K562 (cell line): ENCODE measurements around the gene ACSL5.

Experiments used
- E2F5 ChIP-seq: sonication (generic); formaldehyde crosslinking; IDR thresholded peaks from 2 replicates; pipeline ENCODE4 v1.8.0; 2022; ENCODE audit warnings: mild to moderate bottlenecking, missing genetic modification reagents
- EHMT2 ChIP-seq: fragments of 450-650 bp; IDR thresholded peaks from 2 replicates; pipeline ENCODE4 v1.6.1; 2018; ENCODE audit warnings: antibody characterized with exemption
- ESRRA ChIP-seq: fragments of 450-650 bp; IDR thresholded peaks from 2 replicates; pipeline ENCODE4 v1.6.1; 2014; ENCODE audit warnings: low read depth, mild to moderate bottlenecking, moderate library complexity, borderline replicate concordance
- FOSL1 ChIP-seq: fragments of 200-800 bp; sonication (Bioruptor generic); conservative IDR thresholded peaks from 2 replicates; pipeline ENCODE4 v1.6.1; 2016; ENCODE audit warnings: missing genetic modification characterization, missing compliant biosample characterization
- FOXJ3 ChIP-seq: sonication (generic); formaldehyde crosslinking; IDR thresholded peaks from 2 replicates; pipeline ENCODE4 v1.4.0; 2020; ENCODE audit warnings: mild to moderate bottlenecking, missing genetic modification reagents
- MCM5 ChIP-seq: fragments of 450-650 bp; IDR thresholded peaks from 2 replicates; pipeline ENCODE4 v1.6.1; 2016; ENCODE audit warnings: low read depth
- RREB1 ChIP-seq: fragments of 250-450 bp; sonication (Bioruptor Pico); IDR thresholded peaks from 2 replicates; pipeline ENCODE4 v1.4.0; 2020
- SAFB2 ChIP-seq: fragments of 200-400 bp; formaldehyde crosslinking; IDR thresholded peaks from 2 replicates; pipeline ENCODE4 v1.6.1; 2018; ENCODE audit warnings: borderline replicate concordance, low read length, low read depth, moderate library complexity; ENCODE audit not compliant: severe bottlenecking
- TBL1XR1 ChIP-seq, 2 experiments: IDR thresholded peaks; 2 replicates each; pipeline ENCODE4 v1.6.1; 2012; ENCODE audit warnings: improper control_type of control experiment in 2 of 2, low read length in 2 of 2, mild to moderate bottlenecking in 1 of 2
- ZNF140 ChIP-seq: fragments of 250-450 bp; sonication (Bioruptor Pico); IDR thresholded peaks from 2 replicates; pipeline ENCODE4 v1.8.0; 2021; ENCODE audit warnings: moderate library complexity, mild to moderate bottlenecking, inconsistent platforms
- ZNF511 ChIP-seq: sonication (generic); formaldehyde crosslinking; IDR thresholded peaks from 2 replicates; pipeline ENCODE4 v1.8.0; 2022; ENCODE audit warnings: mild to moderate bottlenecking, missing genetic modification reagents

- no peak for TF ChIP-seq TBL1XR1 (IDR thresholded peaks at IDR 0.05; ENCODE audit: low read length in 2 of 2)
- no peak for TF ChIP-seq ESRRA
- TF ChIP-seq SAFB2: no peak
- TF ChIP-seq MCM5: no peak
- TF ChIP-seq RREB1: no peak
- no peak for TF ChIP-seq FOSL1 (tag)
- no peak for TF ChIP-seq ZNF140 (CRISPR knock-in tag)
- no peak for TF ChIP-seq E2F5 (CRISPR knock-in tag)
- no peak for TF ChIP-seq EHMT2
- TF ChIP-seq ZNF511: no peak
- TF ChIP-seq FOXJ3: no peak
Observed at GRCh38 chr10:112446055-112446854, 72.3 kb downstream of the ACSL5 start.
